NCI-H2227 (cell line): Measurements from ENCODE around the gene SPNS2.
A peak's percentile ranks its signal among the peaks of the same experiment; 100 is the strongest.

Experiments
- DNase-seq: peaks from one replicate; lab custom pipeline; 2025; ENCODE audit not compliant: unreplicated experiment; lab: John Stamatoyannopoulos, UW

Gene SPNS2

GRCh38 chr17:4498461-4499397 is at the start of gene SPNS2:
TSS of gene SPNS2 (plus strand) at chr17:4498881. CDS start at chr17:4499048, 167 bp downstream.
- peak; percentile 78 for DNase-seq

GRCh38 chr17:4449736-4450135 is 48.9 kb upstream of the SPNS2 start:
- DNase-seq = no peak

DNA sequence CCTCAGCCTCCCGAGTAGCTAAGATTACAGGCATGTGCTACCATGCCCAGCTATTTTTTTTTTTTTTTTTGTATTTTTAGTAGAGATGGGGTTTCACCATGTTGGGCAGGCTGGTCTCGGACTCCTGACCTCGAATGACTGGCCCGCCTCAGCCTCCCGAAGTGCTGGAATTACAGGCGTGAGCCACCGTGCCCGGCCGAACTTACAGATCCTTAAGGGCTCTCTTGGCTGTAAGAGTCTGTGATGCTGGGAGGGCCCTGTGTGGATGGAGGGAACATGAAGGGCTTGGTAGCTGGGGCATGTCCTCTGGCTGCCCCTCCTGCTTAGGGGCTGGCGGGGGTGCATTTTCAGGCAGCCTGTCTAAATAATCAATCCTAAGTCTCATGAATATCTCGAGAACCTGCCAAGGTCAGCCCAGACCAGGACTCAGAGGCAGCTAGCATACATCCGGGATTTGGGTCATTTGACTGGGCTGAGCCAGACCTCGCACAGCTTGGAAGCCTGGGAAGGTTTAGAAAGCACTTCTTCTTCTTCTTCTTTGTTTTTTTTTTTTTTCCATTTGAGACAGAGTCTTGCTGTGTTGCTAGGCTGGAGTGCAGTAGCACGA is 47.9 kb upstream of the SPNS2 start:
- DNase-seq = no peak

DNA sequence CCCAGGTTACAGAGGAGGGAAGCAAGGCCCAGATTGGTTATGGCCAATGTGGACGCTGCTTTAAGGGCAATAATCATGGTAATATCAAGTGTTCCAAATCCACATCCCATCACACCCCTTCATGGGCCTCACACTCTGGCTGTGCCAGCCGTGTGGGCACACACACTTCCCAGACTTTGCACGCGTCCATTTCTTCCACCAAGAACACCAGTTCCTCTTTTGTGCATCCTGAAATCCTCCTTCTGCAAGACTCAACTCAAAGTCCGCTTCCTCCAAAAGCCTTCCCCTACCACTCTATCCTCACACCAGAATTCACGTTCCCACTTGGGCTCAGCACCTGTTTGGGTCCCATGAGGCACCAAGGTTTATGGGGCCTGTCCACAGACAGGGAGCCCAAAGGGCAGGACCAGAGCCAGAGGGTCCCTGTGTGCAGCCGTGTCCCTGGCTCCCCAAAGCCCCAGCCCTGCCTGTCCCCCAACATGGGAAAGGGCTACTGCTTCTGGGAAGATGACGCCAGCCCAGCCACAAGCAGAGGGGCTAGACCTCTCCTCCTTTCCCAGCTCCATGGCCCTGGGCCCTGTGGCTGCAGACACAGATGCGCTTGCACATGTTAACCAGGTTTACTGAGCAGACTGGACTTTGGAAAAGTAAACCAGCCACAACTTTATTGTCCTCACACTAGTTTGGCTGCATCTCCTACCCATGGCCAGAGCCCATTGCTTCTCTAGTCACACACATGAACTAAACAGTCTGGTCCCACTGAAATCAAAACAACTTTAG is 44.7 kb upstream of the SPNS2 start:
- no peak for DNase-seq

GRCh38 chr17:4460661-4461060 is 38.0 kb upstream of the SPNS2 start:
- no peak for DNase-seq

GRCh38 chr17:4463818-4464476 is 34.7 kb upstream of the SPNS2 start:
- no peak for DNase-seq

- no peak for DNase-seq
Measured at GRCh38 chr17:4465786-4466185, 32.9 kb upstream of the SPNS2 start.

DNA sequence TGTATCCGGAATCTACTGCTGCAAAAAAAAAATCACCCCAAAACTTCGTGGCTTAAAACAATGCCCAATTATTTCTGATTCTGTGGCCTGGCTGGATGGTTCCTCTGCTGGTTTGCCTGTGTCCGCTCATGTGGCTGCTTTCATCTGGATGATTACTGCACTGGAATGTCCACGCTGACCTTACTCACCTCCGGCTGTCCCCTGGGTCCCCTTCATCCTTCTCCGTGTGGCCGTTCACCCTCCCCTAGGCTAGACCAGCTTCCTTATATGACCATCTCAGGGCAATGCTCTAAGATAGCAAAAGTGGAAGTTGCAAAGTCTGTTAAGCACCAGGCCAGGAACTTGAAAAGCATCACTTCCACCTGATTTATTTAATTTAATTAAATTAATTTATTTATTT is 31.4 kb upstream of the SPNS2 start:
- DNase-seq = no peak

- DNase-seq = no peak
Measured at GRCh38 chr17:4469552-4469951, 29.1 kb upstream of the SPNS2 start.

DNA sequence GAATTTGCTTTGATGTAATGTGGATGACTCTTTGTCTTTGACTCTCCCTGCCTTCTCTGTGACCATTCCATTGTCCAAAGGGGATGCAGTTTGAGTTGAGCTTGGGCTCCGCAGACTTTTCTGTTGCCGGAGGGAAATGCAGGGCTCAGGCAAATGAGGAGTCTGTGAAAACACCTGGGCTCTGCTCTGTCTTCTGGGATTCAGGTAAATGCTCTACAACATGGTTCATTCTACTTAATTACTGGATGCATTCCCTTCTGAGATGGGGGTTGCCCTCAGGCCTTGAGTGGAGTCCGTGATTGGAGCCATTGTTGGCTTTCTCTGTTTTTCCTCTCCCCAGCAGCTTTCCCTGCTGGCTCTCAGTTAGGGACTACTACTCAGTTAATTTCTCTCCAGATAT is 26.4 kb upstream of the SPNS2 start:
- no peak for DNase-seq

- no peak for DNase-seq
Measured at GRCh38 chr17:4474093-4474492, 24.6 kb upstream of the SPNS2 start.

- no peak for DNase-seq
Measured at GRCh38 chr17:4475001-4475400, 23.7 kb upstream of the SPNS2 start.

DNA sequence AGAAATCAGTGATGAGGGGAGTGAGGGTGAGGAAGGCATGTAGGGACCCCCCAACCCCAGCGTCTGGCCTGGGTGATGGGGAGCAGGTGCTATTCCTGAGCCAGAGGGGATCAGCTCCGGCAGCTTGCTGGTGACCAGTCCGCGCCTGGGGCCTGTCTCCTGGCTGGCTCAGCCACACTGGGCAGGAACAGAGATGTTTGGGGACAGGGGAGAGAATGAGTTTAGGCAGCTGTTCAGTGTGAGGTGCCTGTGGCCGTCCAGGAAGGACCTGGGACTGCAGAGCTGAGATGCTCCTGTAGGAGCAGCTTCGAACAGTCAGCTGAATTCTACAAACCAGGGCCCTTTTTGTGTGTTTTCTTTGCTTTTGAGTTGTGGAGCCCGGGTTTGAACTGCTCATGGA is 23.2 kb upstream of the SPNS2 start:
- no peak for DNase-seq

DNA sequence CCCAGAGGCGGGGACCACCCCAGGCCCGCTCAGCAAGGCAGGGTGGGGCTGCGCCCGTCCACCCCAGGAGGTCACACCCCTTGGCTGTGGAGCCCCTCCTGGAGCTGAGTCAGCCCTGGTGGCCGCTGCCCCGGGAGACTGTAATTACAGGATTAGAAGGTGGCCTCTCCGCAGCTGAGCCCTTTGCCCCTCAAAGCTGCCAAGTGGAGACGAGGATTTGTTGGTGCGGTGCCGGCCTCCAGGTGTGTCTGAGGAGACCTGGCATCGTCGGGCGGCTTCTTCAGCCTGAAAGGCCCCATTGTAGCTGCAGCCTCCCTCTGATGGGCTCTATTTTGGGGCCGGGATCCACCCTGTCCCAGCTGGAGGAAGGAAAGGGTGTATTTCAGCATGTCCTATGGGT is 22.7 kb upstream of the SPNS2 start:
- DNase-seq = peak; percentile 26

- DNase-seq = no peak
Measured at GRCh38 chr17:4476511-4477070, 22.1 kb upstream of the SPNS2 start.

DNA sequence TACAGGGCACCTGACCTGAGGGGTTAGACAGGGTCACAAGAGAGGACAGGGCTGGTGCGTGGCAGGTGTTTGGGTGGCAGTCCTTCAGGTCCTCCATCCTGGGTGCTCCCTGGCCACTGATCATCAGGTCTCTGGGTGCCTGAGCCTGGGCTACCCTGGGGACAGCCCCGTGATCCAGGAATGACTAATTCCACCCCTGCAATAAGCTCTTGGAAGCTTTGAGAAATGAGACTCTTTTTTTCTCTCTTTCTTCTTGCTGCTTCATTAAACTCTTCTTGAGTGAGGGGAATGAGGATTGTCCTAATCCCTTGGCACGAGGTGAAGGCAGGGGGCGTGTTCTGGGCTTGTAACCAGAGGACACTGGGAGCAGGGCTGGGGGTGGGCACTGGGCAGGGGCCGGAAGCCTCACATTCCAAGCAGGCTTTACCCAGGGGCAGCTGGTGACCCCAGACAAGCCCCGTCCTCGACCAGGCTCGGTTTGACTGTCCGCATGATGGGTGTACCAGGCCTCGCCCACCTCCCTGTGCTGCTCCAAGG is 21.4 kb upstream of the SPNS2 start:
- DNase-seq = no peak

DNA sequence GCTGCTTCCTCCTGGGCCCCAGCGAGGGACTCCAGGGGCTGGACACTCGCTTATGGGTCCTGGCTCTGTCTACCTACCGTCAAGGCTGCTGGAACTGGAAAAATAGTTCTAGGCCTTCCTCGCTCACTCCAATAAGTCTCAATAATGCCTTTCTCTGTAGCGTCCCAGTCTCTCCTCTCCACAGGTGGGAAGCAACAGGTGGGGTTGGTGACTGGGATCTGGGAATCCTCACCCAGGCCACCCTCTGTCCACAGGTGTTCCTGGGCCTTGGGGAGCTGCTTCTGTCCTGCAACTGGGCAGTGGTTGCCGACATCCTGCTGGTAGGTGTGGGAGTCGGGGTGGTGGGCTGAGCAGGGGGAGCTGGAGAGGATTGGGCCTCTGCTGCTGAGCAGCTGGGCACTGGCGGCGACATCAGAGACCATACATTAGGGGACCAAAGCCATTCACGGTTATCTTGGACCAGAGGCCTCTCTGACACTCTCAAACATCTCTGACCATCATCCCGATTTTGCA is 20.3 kb upstream of the SPNS2 start:
- DNase-seq = no peak

DNA sequence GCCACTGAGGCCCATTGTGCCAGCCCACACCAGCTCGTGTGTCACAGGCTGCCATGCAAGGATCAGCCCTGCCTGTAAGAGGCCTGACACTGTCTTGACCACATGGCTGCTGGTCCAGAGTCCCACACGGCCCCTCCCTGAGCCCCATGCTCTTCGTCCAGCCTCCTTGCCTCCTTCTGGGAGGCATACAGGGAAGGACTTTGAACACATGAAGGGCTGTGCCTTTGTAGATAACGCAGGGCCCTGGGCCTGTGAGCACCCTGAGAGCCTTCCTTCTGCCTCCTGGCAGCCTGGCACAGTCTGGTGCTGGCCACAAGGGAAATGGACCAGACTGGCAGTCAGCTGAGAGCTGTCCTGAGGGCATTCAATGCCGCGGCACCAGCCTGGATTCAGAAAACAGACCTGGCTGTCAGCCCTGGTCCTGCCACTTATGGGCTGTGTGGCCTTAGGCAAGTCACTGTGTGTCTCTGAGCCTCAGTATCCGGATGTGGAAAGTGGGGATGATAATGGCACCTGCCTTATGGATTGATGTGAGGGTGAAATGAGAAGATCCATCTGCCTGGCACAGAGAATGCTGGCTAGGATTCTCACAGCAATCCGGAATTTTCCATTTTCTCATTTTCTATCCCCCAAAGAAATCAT is 19.2 kb upstream of the SPNS2 start:
- DNase-seq = no peak

DNA sequence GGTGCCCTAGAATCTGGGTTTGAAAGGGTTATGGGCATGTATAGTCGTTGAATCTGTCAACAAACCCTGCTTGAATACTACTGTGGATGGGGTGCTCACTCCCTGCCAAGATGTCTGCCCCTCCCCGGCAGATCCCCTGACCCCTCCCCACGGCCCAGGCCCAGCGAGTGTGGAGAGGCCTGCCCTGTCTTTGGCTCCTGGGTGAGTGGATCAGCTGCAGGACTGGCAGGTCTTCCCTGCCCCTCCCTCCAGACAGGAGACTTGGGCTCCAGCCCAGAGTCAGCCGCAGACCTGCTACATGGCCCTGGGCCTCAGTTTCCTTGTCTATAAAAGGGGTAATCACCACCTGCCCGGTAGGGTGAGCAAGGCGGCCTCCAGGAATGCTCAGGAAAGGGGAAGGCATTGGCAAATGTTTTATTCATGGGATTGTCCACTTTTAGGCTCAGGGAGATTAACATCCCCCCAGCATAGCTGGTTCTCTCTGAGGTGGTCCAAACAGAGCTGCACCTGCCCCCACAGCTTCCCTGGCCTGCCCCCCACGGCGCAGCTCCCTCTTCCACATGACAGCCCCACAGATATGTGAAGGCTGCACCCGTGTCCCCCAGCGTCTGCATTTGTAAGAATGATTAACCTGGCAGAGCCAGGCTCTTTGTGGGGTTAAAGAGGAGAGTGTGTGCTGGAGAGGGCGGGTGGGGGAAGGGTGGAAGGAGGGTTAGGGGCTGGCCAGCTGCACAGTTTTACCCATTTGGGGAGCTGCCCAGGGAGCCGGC is 18.5 kb upstream of the SPNS2 start:
- DNase-seq = no peak
